A673 (cell line): ENCODE results near the gene ATP10A.

Experiments
- CTCF ChIP-seq: fragments of 300-800, 200-600 bp; sonication (generic); conservative IDR thresholded peaks from 2 replicates; pipeline ENCODE4 v1.5.1; 2017; ENCODE audit warnings: low read depth, mild to moderate bottlenecking, antibody characterized with exemption, low read length, moderate library complexity, mixed read lengths
- EZH2 ChIP-seq: fragments of 200-600 bp; sonication (generic); IDR thresholded peaks from 2 replicates; pipeline ENCODE4 v1.6.1; 2017; ENCODE audit warnings: borderline replicate concordance, low read depth, mild to moderate bottlenecking, mixed read lengths, antibody characterized with exemption, low read length; ENCODE audit not compliant: poor library complexity, severe bottlenecking

GRCh38 chr15:25844542-25844941 is 18.6 kb downstream of the ATP10A start:
- TF ChIP-seq EZH2: no peak
- no peak for TF ChIP-seq CTCF
